AG04449 (cell line): Measurements from ENCODE around the gene ANKRD45.
"Not testable (repeated sequence)": the region's sequence is repeated elsewhere in the genome, so short reads cannot be mapped to it uniquely, and the experiment has no call there.

ENCODE experiments used
- CTCF ChIA-PET: fragments of 350-600 bp; formaldehyde crosslinking; extraction: SDS; loops from one replicate; lab custom pipeline; 2021; ENCODE audit warnings: antibody characterized with exemption; lab: Yijun Ruan, JAX
- POLR2A ChIA-PET: fragments of 400-600, 350-600 bp; formaldehyde crosslinking; extraction: SDS; loops from one replicate; lab custom pipeline; 2020; ENCODE audit warnings: antibody characterized with exemption, inconsistent platforms; lab: Yijun Ruan, JAX
- DNase-seq: peaks from one replicate; pipeline ENCODE4 v3.0.0-alpha.2; 2010; ENCODE audit warnings: low read depth, low spot score
- H3K4me3 ChIP-seq: 2 replicates; pipeline ENCODE4 v1.5.1; 2011; ENCODE audit warnings: low read depth, mild to moderate bottlenecking, control low read depth, low read length
- TF ChIP-seq, protein P1 (sequence below): IDR thresholded peaks from one replicate; pipeline ENCODE4 v1.5.1; 2011; ENCODE audit warnings: mild to moderate bottlenecking, moderate library complexity, low read length, control low read depth, inconsistent platforms; ENCODE audit not compliant: insufficient read depth; ENCODE audit errors: missing control alignments

ANKRD45 gene

DNA sequence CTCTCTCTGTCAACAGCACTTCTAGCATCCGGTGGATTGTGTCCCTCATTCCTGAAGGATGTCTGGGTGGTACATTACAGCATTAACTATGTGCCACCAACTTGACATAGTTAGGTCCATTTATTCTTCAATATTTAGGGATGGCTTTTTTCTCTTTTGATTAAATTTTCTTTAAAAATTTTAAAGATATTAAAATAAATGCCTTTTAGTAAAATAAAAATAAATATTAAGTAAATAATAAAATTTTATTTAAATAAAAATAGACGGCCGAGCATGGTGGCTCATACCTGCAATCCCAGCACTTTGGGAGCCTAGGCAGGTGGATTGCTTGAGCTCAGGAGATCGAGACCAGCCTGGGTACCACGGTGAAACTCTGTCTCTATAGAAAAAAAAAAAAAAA, 35.5 kb upstream of the ANKRD45 start:
- CTCF ChIA-PET: no interaction called here
- POLR2A ChIA-PET: interaction anchor here (0.6 kb wide), 1 partner anchor 68 kb away, joined by 5 read pairs; no protein-coding TSS in a partner anchor

DNA sequence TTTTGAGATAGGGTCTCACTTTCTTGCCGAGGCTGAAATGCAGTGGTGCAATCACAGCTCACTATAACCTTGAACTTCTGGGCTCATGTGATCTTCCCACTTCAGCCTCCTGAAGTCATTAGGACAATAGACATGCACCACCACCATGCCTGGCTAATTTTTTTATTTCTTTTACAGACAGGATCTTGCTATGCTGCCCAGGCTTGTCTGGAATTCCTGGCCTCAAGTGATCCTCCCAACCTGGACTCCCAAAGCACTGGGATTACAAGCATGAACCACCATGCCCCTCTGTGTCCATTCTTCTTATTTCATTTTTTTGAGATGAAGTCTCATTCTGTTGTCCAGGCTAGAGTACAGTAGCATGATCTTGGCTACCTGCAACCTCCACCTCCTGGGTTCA, 33.1 kb upstream of the ANKRD45 start:
- CTCF ChIA-PET: no interaction called here
- TF ChIP-seq, protein P1, sequence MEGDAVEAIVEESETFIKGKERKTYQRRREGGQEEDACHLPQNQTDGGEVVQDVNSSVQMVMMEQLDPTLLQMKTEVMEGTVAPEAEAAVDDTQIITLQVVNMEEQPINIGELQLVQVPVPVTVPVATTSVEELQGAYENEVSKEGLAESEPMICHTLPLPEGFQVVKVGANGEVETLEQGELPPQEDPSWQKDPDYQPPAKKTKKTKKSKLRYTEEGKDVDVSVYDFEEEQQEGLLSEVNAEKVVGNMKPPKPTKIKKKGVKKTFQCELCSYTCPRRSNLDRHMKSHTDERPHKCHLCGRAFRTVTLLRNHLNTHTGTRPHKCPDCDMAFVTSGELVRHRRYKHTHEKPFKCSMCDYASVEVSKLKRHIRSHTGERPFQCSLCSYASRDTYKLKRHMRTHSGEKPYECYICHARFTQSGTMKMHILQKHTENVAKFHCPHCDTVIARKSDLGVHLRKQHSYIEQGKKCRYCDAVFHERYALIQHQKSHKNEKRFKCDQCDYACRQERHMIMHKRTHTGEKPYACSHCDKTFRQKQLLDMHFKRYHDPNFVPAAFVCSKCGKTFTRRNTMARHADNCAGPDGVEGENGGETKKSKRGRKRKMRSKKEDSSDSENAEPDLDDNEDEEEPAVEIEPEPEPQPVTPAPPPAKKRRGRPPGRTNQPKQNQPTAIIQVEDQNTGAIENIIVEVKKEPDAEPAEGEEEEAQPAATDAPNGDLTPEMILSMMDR: no peak
- no peak overlapping the region for H3K4me3 ChIP-seq
- DNase-seq: no peak
- POLR2A ChIA-PET: no interaction called here

More for the DNA sequence above, 35.5 kb upstream of the ANKRD45 start:
- DNase-seq: no peak
- TF ChIP-seq, protein P1: no peak
- H3K4me3 ChIP-seq: no peak overlapping the region

DNA sequence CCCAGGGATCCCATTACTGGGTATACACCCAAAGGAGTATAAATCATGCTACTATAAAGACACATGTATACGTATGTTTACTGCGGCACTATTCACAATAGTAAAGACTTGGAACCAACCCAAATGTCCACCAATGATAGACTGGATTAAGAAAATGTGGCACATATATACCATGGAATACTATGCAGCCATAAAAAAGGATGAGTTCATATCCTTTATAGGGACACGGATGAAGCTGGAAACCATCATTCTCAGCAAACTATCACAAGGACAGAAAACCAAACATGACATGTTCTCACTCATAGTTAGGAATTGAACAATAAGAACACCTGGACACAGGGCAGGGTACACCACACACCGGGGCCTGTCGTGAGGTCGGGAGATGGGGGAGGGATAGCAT, 31.6 kb upstream of the ANKRD45 start:
- CTCF ChIA-PET, POLR2A ChIA-PET, H3K4me3 ChIP-seq, DNase-seq: not testable (repeated sequence)

DNA sequence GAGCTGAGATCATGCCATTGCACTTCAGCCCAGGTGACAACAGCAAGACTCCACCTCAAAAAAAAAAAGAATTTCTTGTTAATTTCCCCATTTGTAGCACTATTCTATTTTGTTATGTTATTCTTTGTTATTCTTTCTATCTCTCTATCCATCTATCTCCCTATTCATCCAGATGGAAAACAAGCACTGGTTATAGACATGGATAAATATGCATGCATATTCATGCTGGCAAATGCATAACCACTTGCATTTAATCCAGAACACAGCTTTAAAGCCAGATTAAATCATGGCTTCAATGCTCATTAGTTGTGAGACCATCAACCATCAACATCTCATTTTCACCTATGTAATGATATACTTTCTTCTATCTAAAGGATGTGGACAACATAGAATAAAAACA, 23.6 kb upstream of the ANKRD45 start:
- TF ChIP-seq, protein P1: no peak
- no peak overlapping the region for H3K4me3 ChIP-seq
- CTCF ChIA-PET: no interaction called here
- DNase-seq: no peak
- POLR2A ChIA-PET: no interaction called here

DNA sequence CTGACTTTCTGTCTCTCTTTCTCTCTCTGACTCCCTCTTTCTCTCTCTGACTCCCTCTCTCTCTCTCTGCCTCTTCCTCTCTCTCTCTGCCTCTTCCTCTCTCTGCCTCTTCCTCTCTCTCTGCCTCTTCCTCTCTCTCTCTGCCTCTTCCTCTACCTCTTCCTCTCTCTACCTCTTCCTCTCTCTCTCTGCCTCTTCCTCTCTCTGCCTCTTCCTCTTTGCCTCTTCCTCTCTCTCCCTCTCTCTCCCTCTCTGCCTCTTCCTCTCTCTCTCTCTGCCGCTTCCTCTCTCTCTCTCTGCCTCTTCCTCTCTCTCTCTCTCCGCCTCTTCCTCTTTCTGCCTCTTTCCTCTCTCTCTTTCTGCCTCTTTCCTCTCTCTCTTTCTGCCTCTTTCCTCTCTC, 18.6 kb upstream of the ANKRD45 start:
- no peak overlapping the region for H3K4me3 ChIP-seq
- TF ChIP-seq, protein P1: no peak
- POLR2A ChIA-PET: no interaction called here
- no peak for DNase-seq
- CTCF ChIA-PET: no interaction called here

DNA sequence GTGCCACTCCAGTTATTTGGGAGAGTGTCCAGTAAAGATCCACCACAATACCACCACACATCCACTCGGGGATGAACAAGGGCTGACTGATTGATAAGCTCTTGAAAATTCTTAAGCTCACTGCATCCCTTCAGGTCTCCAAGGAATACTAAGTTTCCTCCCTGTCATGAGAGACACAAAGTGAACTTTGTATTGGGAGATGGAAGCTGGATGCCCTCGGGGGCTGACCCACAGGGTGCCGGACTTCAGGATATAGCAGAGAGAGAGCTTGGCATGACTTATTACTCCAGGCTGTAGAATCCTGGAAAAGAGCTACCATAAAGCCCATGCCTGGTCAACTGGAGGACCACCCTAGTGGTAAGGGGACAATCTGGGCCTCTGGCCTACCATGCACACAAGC, 15.5 kb upstream of the ANKRD45 start:
- H3K4me3 ChIP-seq, DNase-seq, POLR2A ChIA-PET, CTCF ChIA-PET: not testable (repeated sequence)

DNA sequence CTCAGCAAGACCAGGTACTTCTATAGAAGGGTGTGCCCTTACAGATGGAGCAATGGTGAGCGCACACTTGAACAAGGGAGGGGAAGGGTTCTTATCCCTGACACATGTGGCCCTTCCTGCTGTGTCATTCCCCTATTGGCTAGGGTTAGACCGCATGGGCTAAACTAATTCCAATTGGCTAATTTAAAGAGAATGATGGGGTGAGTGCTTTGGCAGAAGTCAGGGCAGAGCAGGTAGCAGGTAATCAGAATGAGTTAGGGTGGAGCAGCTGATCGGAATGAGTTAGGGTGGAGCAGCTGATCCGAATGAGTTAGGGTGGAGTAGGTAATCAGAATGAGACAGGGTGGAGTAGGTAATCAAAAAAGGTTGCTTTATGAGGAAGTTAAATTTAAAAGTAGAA, 14.2 kb upstream of the ANKRD45 start:
- POLR2A ChIA-PET, CTCF ChIA-PET, DNase-seq, H3K4me3 ChIP-seq: not testable (repeated sequence)

DNA sequence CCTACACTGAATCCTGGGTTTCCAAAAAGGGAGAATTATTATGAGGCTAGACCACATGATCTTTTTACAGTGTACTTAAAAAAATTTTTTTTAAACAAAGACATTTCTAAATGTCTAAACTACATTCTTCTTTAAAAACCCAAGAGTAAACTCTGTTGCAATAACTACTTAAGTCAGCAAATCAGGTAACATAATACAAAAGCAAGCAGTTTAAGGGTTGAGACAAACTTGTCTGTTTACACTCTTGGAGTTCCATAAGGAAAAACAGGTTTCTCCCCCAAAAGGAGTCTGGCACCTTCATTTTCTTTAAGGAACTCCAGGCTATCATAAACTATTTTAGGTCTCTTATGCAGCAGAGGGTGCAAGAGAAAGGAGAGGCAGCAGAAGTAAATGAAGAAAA, 12.5 kb upstream of the ANKRD45 start:
- H3K4me3 ChIP-seq: no peak overlapping the region
- DNase-seq: no peak
- TF ChIP-seq, protein P1: no peak
- ChIA-PET POLR2A (no interaction called here), CTCF (no interaction called here)

DNA sequence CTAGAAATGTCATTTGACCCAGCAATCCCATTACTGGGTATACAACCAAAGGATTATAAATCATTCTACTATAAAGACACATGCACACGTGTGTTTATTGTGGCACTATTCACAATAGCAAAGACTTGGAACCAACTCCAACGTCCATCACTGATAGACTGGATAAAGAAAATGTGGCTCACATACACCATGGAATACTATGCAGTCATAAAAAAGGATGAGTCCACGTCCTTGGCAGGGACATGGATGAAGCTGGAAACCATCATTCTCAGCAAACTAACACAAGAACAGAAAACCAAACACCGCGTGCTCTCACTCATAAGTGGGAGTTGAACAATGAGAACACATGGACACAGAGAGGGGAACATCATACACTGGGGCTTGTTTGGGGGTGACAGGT, 10.5 kb upstream of the ANKRD45 start:
- CTCF ChIA-PET, DNase-seq, H3K4me3 ChIP-seq, POLR2A ChIA-PET: not testable (repeated sequence)

DNA sequence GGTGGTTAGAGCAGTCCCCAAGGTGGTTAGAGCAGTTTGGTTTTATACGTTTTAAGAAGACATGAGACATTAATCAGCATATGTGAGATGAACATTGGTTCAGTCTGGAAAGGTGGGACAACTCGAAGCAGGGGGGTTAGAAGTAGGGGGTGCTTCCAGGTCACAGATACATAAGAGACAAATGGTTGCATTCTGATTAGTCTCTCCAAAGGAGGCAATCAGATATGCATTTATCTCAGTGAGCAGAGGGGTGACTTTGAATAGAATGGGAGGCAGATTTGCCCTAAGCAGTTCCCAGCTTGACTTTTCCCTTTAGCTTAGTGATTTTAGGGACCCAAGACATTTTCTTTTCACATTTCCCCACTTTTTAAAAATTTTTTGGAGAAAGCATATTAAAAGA, 4.8 kb upstream of the ANKRD45 start:
- H3K4me3 ChIP-seq, CTCF ChIA-PET, POLR2A ChIA-PET, DNase-seq: not testable (repeated sequence)
